GM12878 (cell line): ENCODE results near the gene ADM. TPM values are rescaled to one million over a fixed set of nuclear protein-coding genes. Genes with fewer than 3 reads are reported as not detected.

ENCODE experiments used
- ATAC-seq: fragments of 200-7000 bp; cut with Tn5 transposase; 3 replicates; pipeline ENCODE4 v1.9.1; 2020; ENCODE audit warnings: mild to moderate bottlenecking, moderate library complexity
- BruUV-seq: library from RNA; stranded (reverse); fragments of 400-500 nt; replicated peaks from 2 replicates; lab custom pipeline; 2021; lab: Mats Ljungman, UMichigan
- CTCF ChIA-PET: fragments of 300-600 bp; sonication (Branson Sonifier 250); formaldehyde crosslinking; extraction: SDS; loops from one replicate; lab custom pipeline; 2021; ENCODE audit warnings: inconsistent platforms; lab: Yijun Ruan, JAX
- POLR2A ChIA-PET: fragments of 350-600 bp; formaldehyde crosslinking; extraction: SDS; loops from one replicate; lab custom pipeline; 2021; ENCODE audit warnings: inconsistent platforms; lab: Charles Lee
- RAD21 ChIA-PET: fragments of 300-600 bp; sonication (Branson Sonifier 250); formaldehyde crosslinking; loops from one replicate; lab custom pipeline; 2023; ENCODE audit warnings: antibody characterized with exemption; ENCODE audit not compliant: unreplicated experiment; lab: Charles Lee
- SMC1A ChIA-PET: fragments of 300-600 bp; sonication (Branson Sonifier 250); formaldehyde crosslinking; loops from one replicate; lab custom pipeline; 2023; ENCODE audit not compliant: unreplicated experiment, uncharacterized antibody; lab: Charles Lee
- DNase-seq: peaks from one replicate; pipeline ENCODE4 v3.0.0-alpha.2; 2011; ENCODE audit warnings: low read depth, low spot score
- FAIRE-seq: peaks from 3 replicates; lab custom pipeline; 2011; peaks lifted over from hg19 to GRCh38; lab: Jason Lieb, UNC
- H2AFZ ChIP-seq: 2 replicates; pipeline ENCODE4 v1.6.0; 2011; ENCODE audit warnings: low read depth, low read length, control low read depth; ENCODE audit not compliant: control insufficient read depth
- H3K27ac ChIP-seq: 2 replicates; pipeline ENCODE4 v1.5.1; 2011; ENCODE audit warnings: control low read depth; ENCODE audit not compliant: control insufficient read depth, insufficient read depth
- H3K27me3 ChIP-seq, 2 experiments: replicated peaks in 1 of 2; 2 replicates each; pipeline versions ENCODE4 v1.6.0 to v1.6.1; 2011; ENCODE audit warnings: low read length in 1 of 2; ENCODE audit not compliant: control insufficient read depth in 2 of 2, insufficient read depth in 2 of 2
- H3K36me3 ChIP-seq, 2 experiments: 2 replicates each; pipeline ENCODE4 v1.5.1; 2011; ENCODE audit warnings: low read length in 1 of 2; ENCODE audit not compliant: control insufficient read depth in 2 of 2, insufficient read depth in 2 of 2
- H3K4me1 ChIP-seq: 2 replicates; pipeline ENCODE4 v1.6.1; 2011; ENCODE audit warnings: mild to moderate bottlenecking, low read length, moderate library complexity, mixed read lengths; ENCODE audit not compliant: control insufficient read depth, insufficient read depth
- H3K4me2 ChIP-seq: 2 replicates; pipeline ENCODE4 v1.6.0; 2011; ENCODE audit warnings: control low read depth; ENCODE audit not compliant: control insufficient read depth, insufficient read depth
- H3K4me3 ChIP-seq: fragments of 200-600 bp; sonication (generic); 2 replicates; pipeline ENCODE4 v1.5.1; 2016
- H3K79me2 ChIP-seq: 2 replicates; pipeline ENCODE4 v1.6.0; 2011; ENCODE audit warnings: low read length; ENCODE audit not compliant: control insufficient read depth, insufficient read depth
- H3K9ac ChIP-seq: 2 replicates; pipeline ENCODE4 v1.8.0; 2011; ENCODE audit warnings: low read length, control low read depth, mixed read lengths; ENCODE audit not compliant: control insufficient read depth, insufficient read depth
- H3K9me3 ChIP-seq: replicated peaks from 3 replicates; pipeline ENCODE4 v1.5.1; 2011; ENCODE audit warnings: mild to moderate bottlenecking, low read length; ENCODE audit not compliant: control insufficient read depth, insufficient read depth
- H4K20me1 ChIP-seq: 2 replicates; pipeline ENCODE4 v1.6.0; 2011; ENCODE audit not compliant: control insufficient read depth, insufficient read depth
- E2F4 ChIP-seq: IDR thresholded peaks from 2 replicates; pipeline ENCODE4 v1.6.1; 2012; ENCODE audit warnings: low read depth, low read length, improper control_type of control experiment
- MYC ChIP-seq: IDR thresholded peaks from 2 replicates; pipeline ENCODE4 v1.6.1; 2011; ENCODE audit warnings: mild to moderate bottlenecking, low read length, moderate library complexity, inconsistent platforms; ENCODE audit not compliant: insufficient read depth, insufficient replicate concordance, insufficient read length, severe bottlenecking
- NFXL1 ChIP-seq: fragments of 450-650 bp; IDR thresholded peaks from 2 replicates; pipeline ENCODE4 v1.6.1; 2017; ENCODE audit warnings: antibody characterized with exemption, mild to moderate bottlenecking, borderline replicate concordance
- STAT1 ChIP-seq: fragments of 450-650 bp; conservative IDR thresholded peaks from 2 replicates; pipeline ENCODE4 v1.6.1; 2014; ENCODE audit warnings: antibody characterized with exemption, mild to moderate bottlenecking
- TCF3 ChIP-seq: IDR thresholded peaks from 2 replicates; pipeline ENCODE4 v1.6.1; 2012; ENCODE audit warnings: low read depth, mild to moderate bottlenecking, low read length, borderline replicate concordance; ENCODE audit not compliant: insufficient read depth
- ZSCAN29 ChIP-seq: fragments of 450-650 bp; IDR thresholded peaks from 2 replicates; pipeline ENCODE4 v1.6.1; 2017; ENCODE audit warnings: mild to moderate bottlenecking, moderate library complexity
- WGBS: methylation state at CpG from one replicate; pipeline ENCODE4 v1.1.6; 2016; ENCODE audit warnings: low lambda C conversion rate; ENCODE audit not compliant: insufficient replicate concordance, insufficient coverage; ENCODE audit errors: missing lambda C conversion rate; 5-methylcytosine and 5-hydroxymethylcytosine counted together
- in situ Hi-C: fragments of 300-500 bp; cut with MboI; formaldehyde crosslinking; loops from 9 replicates; pipeline ENCODE4 v1.14.3; 2018; ENCODE audit warnings: mixed read lengths
- intact Hi-C: fragments of 100-400 bp; cut with micrococcal nuclease; formaldehyde crosslinking; loops from one replicate; pipeline ENCODE4 v1.14.2; 2022; ENCODE audit not compliant: unreplicated experiment
- polyA plus RNA-seq, 11 experiments: library from polyadenylated mRNA; depleted of rRNA in 4 of 11; unstranded in 6 of 11; stranded (reverse) in 5 of 11; fragments of >200 nt; fragmentation: Nextera tagmentation in 4 of 11; fragmentation: Illumina TruSeq in 1 of 11; extraction: Ambion mirVana in 4 of 11; extraction: Trizol in 1 of 11; gene quantifications; 1 replicate in 1 of 11; 2 replicates in 10 of 11; pipeline versions ENCODE4 v1.2.1 to v1.2.3, GENCODE V29; 2011 to 2016; ENCODE audit warnings: inconsistent platforms in 2 of 11, missing spikeins in 2 of 11, low read depth in 1 of 11
- total RNA-seq, 4 experiments: library from RNA; depleted of rRNA in 3 of 4; stranded (reverse); fragments of >200 nt in 3 of 4; fragmentation: Illumina TruSeq in 1 of 4; extraction: Trizol in 1 of 4; gene quantifications; 2 replicates each; pipeline versions ENCODE4 v1.2.1 to v1.2.3, GENCODE V29; 2013 to 2021

ADM gene
- total and polyA plus RNA-seq, 10 of the 15 experiments (the other 5 are each of a cell fraction or from before 2014, with no cell fraction given), result 0.11 to 4.2 (median 0.21) TPM; not detected in 7

DNA sequence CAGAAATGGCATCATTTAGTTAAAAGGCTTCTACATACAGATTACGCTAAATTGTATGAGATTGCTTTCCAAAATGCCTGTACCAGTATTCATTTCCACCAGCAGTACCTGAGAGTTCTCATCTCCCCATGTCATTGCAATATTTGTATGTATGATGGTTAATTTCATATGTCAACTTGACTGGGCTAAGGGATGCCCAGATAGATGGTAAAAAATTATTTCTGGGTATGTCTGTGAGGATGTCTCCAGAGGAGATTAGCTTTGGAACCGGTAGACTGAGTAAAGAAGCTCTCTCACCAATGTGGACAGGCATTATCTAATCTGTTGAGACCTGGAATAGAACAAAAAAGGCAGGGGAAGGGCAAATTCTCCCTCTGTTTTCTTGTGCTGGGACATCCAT is 6.9 kb downstream of the ADM start:
- Histone ChIP-seq H3K4me3 (no peak overlapping the region), H3K36me3 (no peaks in the 10 kb centered on the region), H3K79me2 (no peaks in the 10 kb centered on the region), H3K9me3 (peaks cover 3% of the 10 kb centered on the region; the same call in 2 of the 3 replicates), H3K4me2 (no peak overlapping the region), H4K20me1 (no peaks in the 10 kb centered on the region), H3K4me1 (peaks cover 31% of the 10 kb centered on the region), H3K27ac (no peak overlapping the region), H3K9ac (no peak overlapping the region), H2AFZ (no peak overlapping the region), H3K27me3 (peaks cover 8% of the 10 kb centered on the region in 2 experiments)
- 97% methylated on average over 2 of the region's 2 CpGs for WGBS
- no peak for DNase-seq
- ATAC-seq, result no peak
- TF ChIP-seq ZSCAN29 (no peak), E2F4 (no peak), STAT1 (no peak), TCF3 (no peak), MYC (no peak), NFXL1 (no peak)
- SMC1A ChIA-PET, result no interaction called here
- no TSS peak for BruUV-seq
- no peak for FAIRE-seq
- POLR2A ChIA-PET, result no interaction called here
- intact Hi-C loops, result no loop called here
- RAD21 ChIA-PET, result no interaction called here
- CTCF ChIA-PET, result interaction anchor here (5.3 kb wide), 1 partner anchor 101 kb away, joined by 91 read pairs; no protein-coding TSS in a partner anchor
- in situ Hi-C loops, result no loop called here
